Astrocyte of the spinal cord (primary cell): Measurements from ENCODE around the gene ATF6B.

Experiments used
- DNase-seq: peaks from one replicate; pipeline ENCODE4 v3.0.0; 2011; ENCODE audit warnings: low read depth, low spot score
- H3K4me3 ChIP-seq: 2 replicates; pipeline ENCODE4 v1.5.1; 2011; ENCODE audit warnings: low read depth, mild to moderate bottlenecking, low read length, moderate library complexity
- CTCF ChIP-seq: IDR thresholded peaks from 2 replicates; pipeline ENCODE4 v1.5.1; 2012; ENCODE audit warnings: low read depth, mild to moderate bottlenecking, low read length, inconsistent platforms
- in situ Hi-C: cut with HindIII; loops from 2 replicates; pipeline ENCODE4 v1.10.0; 2017; ENCODE audit warnings: low sequenced_read_pairs

Gene ATF6B

GRCh38 chr6:32112431-32112980 lies 15.5 kb downstream of the ATF6B start:
- no peak for DNase-seq
- H3K4me3 ChIP-seq = no peak overlapping the region
- in situ Hi-C loops = no loop called here
- no peak for TF ChIP-seq CTCF

GRCh38 chr6:32111424-32112066 lies 16.5 kb downstream of the ATF6B start:
- no peak overlapping the region for H3K4me3 ChIP-seq
- no peak for TF ChIP-seq CTCF
- in situ Hi-C loops = no loop called here
- no peak for DNase-seq

GRCh38 chr6:32110632-32111031 lies 17.4 kb downstream of the ATF6B start:
- in situ Hi-C loops = no loop called here
- H3K4me3 ChIP-seq = no peak overlapping the region
- DNase-seq = no peak
- no peak for TF ChIP-seq CTCF

GRCh38 chr6:32109765-32110160 lies 18.3 kb downstream of the ATF6B start:
- DNase-seq = no peak
- no peak for TF ChIP-seq CTCF
- in situ Hi-C loops = no loop called here
- no peak overlapping the region for H3K4me3 ChIP-seq

- TF ChIP-seq CTCF = no peak
- in situ Hi-C loops = no loop called here
- no peak within 1 kb of the TSS for H3K4me3 ChIP-seq
- DNase-seq = no peak
These were observed 18.8 kb downstream of the ATF6B start, which contains the start of gene TNXB for GRCh38 chr6:32109114-32109764. TSS of gene TNXB (minus strand) at chr6:32109338. CDS start at chr6:32098198, 11,140 bp downstream.

- no peak overlapping the region for H3K4me3 ChIP-seq
- in situ Hi-C loops = no loop called here
- TF ChIP-seq CTCF = no peak
- no peak for DNase-seq
These were observed 19.3 kb downstream of the ATF6B start for GRCh38 chr6:32108727-32109113.
